Astrocyte of the spinal cord (primary cell): ENCODE data around the gene RPUSD1.
"Not testable (repeated sequence)": the region's sequence is repeated elsewhere in the genome, so short reads cannot be mapped to it uniquely, and the experiment has no call there.

Source experiments
- DNase-seq: peaks from one replicate; pipeline ENCODE4 v3.0.0; 2011; ENCODE audit warnings: low read depth, low spot score
- H3K4me3 ChIP-seq: 2 replicates; pipeline ENCODE4 v1.5.1; 2011; ENCODE audit warnings: low read depth, mild to moderate bottlenecking, low read length, moderate library complexity
- in situ Hi-C: cut with HindIII; loops from 2 replicates; pipeline ENCODE4 v1.10.0; 2017; ENCODE audit warnings: low sequenced_read_pairs
- TF ChIP-seq, protein P1 (sequence below): IDR thresholded peaks from 2 replicates; pipeline ENCODE4 v1.5.1; 2012; ENCODE audit warnings: low read depth, mild to moderate bottlenecking, low read length, inconsistent platforms

RPUSD1 gene

DNA sequence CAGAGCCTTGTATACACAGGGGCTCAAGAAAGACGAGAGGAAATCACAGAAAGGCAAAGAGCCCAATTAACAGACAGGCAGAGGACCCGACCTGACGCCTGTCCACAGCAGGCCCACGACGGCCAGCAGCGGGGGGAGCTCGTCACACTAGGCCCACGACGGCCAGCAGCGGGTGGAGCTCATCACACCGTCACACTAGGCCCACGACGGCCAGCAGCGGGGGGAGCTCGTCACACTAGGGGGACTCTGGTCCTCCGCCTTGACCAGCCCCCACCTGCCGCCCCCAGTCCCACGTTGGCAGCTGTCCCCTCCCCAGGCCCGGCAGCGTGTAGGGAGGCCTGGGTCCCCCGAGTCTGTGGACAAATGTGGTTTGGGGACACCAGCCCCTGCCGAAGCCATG lies 36.0 kb upstream of the RPUSD1 start:
- DNase-seq, result no peak
- TF ChIP-seq, protein P1, sequence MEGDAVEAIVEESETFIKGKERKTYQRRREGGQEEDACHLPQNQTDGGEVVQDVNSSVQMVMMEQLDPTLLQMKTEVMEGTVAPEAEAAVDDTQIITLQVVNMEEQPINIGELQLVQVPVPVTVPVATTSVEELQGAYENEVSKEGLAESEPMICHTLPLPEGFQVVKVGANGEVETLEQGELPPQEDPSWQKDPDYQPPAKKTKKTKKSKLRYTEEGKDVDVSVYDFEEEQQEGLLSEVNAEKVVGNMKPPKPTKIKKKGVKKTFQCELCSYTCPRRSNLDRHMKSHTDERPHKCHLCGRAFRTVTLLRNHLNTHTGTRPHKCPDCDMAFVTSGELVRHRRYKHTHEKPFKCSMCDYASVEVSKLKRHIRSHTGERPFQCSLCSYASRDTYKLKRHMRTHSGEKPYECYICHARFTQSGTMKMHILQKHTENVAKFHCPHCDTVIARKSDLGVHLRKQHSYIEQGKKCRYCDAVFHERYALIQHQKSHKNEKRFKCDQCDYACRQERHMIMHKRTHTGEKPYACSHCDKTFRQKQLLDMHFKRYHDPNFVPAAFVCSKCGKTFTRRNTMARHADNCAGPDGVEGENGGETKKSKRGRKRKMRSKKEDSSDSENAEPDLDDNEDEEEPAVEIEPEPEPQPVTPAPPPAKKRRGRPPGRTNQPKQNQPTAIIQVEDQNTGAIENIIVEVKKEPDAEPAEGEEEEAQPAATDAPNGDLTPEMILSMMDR, result no peak
- in situ Hi-C loops, result no loop called here
- no peak overlapping the region for H3K4me3 ChIP-seq

DNA sequence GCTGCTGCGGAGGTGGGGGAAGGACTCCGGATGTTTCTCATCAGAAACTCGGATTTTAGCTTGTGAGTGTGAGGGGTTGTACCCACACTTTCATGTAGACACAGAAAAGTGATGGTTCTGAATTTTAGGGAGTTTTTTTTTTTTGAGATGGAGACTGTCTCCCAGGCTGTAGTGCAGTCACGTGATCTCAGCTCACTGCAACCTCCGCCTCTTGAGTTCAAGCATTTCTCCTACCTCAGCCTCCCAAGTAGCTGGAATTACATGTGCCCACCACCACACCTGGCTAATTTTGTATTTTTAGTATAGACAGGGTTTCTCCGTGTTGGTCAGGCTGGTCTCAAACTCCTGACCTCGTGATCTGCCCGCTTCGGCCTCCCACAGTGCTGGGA lies 34.7 kb upstream of the RPUSD1 start:
- in situ Hi-C loops, result no loop called here
- TF ChIP-seq, protein P1, result no peak
- H3K4me3 ChIP-seq, result no peak overlapping the region
- DNase-seq, result no peak

DNA sequence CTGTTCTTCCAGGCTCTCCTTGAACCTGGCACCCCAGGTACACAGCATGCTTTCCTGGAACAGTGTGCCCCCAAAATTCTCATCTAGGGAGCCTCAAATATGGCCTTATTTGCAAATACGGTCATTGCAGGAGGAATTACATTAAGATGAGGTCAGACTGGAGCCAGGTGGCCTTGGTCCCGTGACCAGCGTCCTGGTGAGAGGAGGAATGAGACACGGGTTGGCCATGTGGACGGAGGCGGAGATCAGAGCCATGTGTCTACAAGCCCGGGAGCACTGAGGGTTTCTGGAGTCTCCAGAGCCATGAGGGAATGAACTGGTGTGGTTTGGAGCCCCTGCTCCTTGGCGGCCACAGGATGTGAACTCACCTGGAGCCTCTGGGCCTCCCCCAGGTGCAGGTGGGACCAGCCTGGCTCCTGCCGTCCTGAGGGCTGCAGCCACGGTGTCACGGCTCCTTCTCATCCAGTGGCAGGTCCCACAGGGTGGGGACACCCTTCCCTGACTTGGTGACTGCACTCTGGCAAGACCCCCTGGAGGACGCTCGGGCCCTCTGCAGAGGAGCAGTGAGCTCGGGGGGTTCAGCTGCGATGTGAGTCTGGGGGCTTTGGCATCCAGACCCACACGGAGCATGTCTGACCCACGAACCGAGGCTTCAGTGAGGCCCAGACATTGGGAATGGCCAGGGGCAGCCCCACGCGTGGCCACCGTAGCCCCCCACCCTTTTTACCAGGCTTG lies 34.2 kb upstream of the RPUSD1 start:
- H3K4me3 ChIP-seq, result no peak overlapping the region
- no peak for DNase-seq
- TF ChIP-seq, protein P1, result no peak
- in situ Hi-C loops, result no loop called here

DNA sequence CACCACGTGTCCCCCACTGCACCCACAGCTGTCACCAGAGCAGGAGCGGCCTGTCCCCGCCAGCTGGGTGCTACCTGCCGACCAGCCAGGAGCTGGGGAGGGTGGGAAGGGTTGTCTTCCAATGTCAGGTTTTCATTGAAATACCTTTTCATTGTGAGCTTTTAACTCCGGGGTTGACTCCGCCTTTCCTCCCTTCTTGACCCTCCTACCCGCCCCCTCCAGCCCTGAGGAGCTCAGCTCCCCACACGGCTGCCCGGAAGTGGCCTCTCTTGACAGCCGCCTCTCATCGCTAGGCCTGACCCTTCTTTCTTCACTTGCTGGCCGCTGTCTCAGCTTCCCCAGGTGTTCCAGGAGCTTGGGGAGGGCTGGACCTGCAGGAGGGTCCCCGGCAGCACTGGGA lies 33.6 kb upstream of the RPUSD1 start:
- H3K4me3 ChIP-seq, result no peak overlapping the region
- in situ Hi-C loops, result no loop called here
- TF ChIP-seq, protein P1, result no peak
- no peak for DNase-seq

DNA sequence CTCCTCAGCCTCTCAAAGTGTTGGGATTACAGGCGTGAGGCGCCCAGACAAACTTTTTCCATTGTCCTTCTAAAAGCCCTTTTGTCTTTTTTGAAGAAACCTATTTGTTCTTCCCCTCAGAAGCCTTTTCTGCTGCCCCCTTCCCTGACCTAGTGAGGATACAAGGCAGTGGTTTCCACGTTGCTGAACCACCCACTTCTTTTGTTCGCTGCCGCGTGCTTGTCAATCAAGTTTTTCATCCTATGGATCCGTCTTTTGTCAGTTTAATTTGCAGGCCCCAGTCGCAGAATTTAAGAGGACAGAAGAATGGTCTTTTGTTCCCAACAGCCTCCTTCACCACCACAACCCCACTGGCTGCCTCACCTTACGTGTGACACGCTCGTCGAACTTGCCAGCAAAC lies 32.6 kb upstream of the RPUSD1 start:
- TF ChIP-seq, protein P1, result no peak
- no peak for DNase-seq
- in situ Hi-C loops, result no loop called here
- H3K4me3 ChIP-seq, result no peak overlapping the region

DNA sequence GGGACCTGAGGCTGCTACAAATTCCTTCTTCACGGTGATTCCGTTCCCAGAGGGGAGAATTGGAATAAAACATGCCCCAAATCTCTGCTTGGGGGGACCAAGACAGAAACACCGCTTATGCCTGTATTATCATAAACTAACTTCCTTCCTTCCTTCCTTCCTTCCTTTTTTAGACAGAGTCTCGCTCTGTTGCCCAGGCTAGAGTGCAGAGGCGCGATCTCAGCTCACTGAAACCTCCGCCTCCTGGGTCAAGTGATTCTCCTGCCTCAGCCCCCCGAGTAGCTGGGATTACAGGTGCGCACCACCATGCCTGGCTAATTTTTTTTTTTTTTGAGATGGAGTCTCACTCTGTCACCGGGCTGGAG lies 31.8 kb upstream of the RPUSD1 start:
- DNase-seq, H3K4me3 ChIP-seq, in situ Hi-C loops: not testable (repeated sequence)

DNA sequence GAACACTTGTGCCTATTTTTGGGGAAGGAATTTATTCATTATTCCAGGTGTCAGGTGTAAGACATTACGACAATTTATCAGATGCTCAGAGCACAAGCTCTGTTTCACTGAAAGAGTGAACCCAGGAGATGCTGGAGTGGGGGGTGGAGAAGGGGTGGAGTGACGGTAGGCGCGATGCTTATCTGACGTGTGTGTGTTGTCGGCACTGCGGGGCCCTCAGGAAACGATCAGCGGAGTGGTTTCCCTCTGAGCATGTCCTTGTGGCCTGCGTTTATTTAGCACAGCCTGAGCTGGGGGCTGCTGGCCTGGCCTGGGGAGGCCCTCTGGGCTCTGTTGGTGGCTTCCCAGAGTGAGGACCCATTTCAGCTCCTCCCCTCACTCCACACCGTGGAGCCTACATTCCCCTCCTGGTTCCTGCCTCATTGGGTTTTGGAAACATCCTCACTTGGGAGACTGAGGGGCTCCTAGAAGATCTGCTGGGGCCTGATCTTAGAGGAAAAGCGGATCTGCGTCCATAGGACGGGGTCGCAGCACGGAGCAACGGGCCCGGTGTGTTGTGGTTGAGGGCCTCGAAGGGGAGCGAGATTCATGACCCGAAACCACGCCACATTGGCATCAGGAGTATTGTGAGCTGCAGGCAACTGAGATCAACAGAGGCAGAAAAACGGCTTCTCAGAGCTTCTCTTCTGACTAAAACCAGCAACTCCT lies 31.3 kb upstream of the RPUSD1 start:
- in situ Hi-C loops, result no loop called here
- TF ChIP-seq, protein P1, result no peak
- H3K4me3 ChIP-seq, result no peak overlapping the region
- no peak for DNase-seq
